GM12878 (cell line): ENCODE measurements around the gene EFNA2. TPM values are rescaled to one million over a fixed set of nuclear protein-coding genes. Genes with fewer than 3 reads are reported as not detected.

Experiments used
- BRCA1 ChIP-seq: IDR thresholded peaks from 2 replicates; pipeline ENCODE4 v1.6.1; 2011; ENCODE audit warnings: low read depth, low read length, improper control_type of control experiment
- CREB1 ChIP-seq: IDR thresholded peaks from 2 replicates; pipeline ENCODE4 v1.6.1; 2012; ENCODE audit warnings: low read depth, mild to moderate bottlenecking, inconsistent platforms
- ELK1 ChIP-seq: IDR thresholded peaks from 2 replicates; pipeline ENCODE4 v1.6.1; 2012; ENCODE audit warnings: low read depth, low read length, improper control_type of control experiment
- HCFC1 ChIP-seq: fragments of 150-350 bp; IDR thresholded peaks from 2 replicates; pipeline ENCODE4 v1.6.1; 2014; ENCODE audit warnings: low read length
- IKZF1 ChIP-seq: fragments of 450-650 bp; conservative IDR thresholded peaks from 2 replicates; pipeline ENCODE4 v1.6.1; 2017; ENCODE audit warnings: antibody characterized with exemption, mild to moderate bottlenecking
- IRF4 ChIP-seq: IDR thresholded peaks from 2 replicates; pipeline ENCODE4 v1.6.1; 2011; ENCODE audit warnings: low read depth, low read length
- MEF2B ChIP-seq: fragments of 450-650 bp; IDR thresholded peaks from 2 replicates; pipeline ENCODE4 v1.6.1; 2018; ENCODE audit warnings: mild to moderate bottlenecking, moderate library complexity; ENCODE audit not compliant: partially characterized antibody, poor library complexity, severe bottlenecking
- MXI1 ChIP-seq: fragments of 150-350 bp; IDR thresholded peaks from 2 replicates; pipeline ENCODE4 v1.6.1; 2011; ENCODE audit warnings: low read depth, mild to moderate bottlenecking, inconsistent platforms, low read length, improper control_type of control experiment
- NBN ChIP-seq: fragments of 450-650 bp; IDR thresholded peaks from 2 replicates; pipeline ENCODE4 v1.6.1; 2016
- PAX5 ChIP-seq: IDR thresholded peaks from 2 replicates; pipeline ENCODE4 v1.6.1; 2011; ENCODE audit warnings: low read depth, low read length, borderline replicate concordance
- POU2F2 ChIP-seq: IDR thresholded peaks from 3 replicates; pipeline ENCODE4 v1.6.1; 2011; ENCODE audit warnings: low read depth, mild to moderate bottlenecking, low read length, borderline replicate concordance
- SMC3 ChIP-seq: IDR thresholded peaks from 2 replicates; pipeline ENCODE4 v1.6.1; 2011; ENCODE audit warnings: low read length, improper control_type of control experiment, borderline replicate concordance
- STAT1 ChIP-seq: fragments of 450-650 bp; conservative IDR thresholded peaks from 2 replicates; pipeline ENCODE4 v1.6.1; 2014; ENCODE audit warnings: antibody characterized with exemption, mild to moderate bottlenecking
- STAT3 ChIP-seq: IDR thresholded peaks from 2 replicates; pipeline ENCODE4 v1.6.1; 2011; ENCODE audit warnings: low read depth, low read length, improper control_type of control experiment
- YY1 ChIP-seq: IDR thresholded peaks from 2 replicates; pipeline ENCODE4 v1.6.1; 2011; ENCODE audit warnings: low read depth, mild to moderate bottlenecking, low read length
- polyA plus RNA-seq, 11 experiments: library from polyadenylated mRNA; depleted of rRNA in 4 of 11; unstranded in 6 of 11; stranded (reverse) in 5 of 11; fragments of >200 nt; fragmentation: Nextera tagmentation in 4 of 11; fragmentation: Illumina TruSeq in 1 of 11; extraction: Ambion mirVana in 4 of 11; extraction: Trizol in 1 of 11; gene quantifications; 1 replicate in 1 of 11; 2 replicates in 10 of 11; pipeline versions ENCODE4 v1.2.1 to v1.2.3, GENCODE V29; 2011 to 2016; ENCODE audit warnings: inconsistent platforms in 2 of 11, missing spikeins in 2 of 11, low read depth in 1 of 11
- total RNA-seq, 4 experiments: library from RNA; depleted of rRNA in 3 of 4; stranded (reverse); fragments of >200 nt in 3 of 4; fragmentation: Illumina TruSeq in 1 of 4; extraction: Trizol in 1 of 4; gene quantifications; 2 replicates each; pipeline versions ENCODE4 v1.2.1 to v1.2.3, GENCODE V29; 2013 to 2021

The EFNA2 gene
- total and polyA plus RNA-seq, 10 of the 15 experiments (the other 5 are each of a cell fraction or from before 2014, with no cell fraction given) = not detected

GRCh38 chr19:1243768-1244692 is 41.6 kb upstream of the EFNA2 start (continued):
- TF ChIP-seq POU2F2 = no peak
- 0 out of 2 replicates have a peak, but pooled peaks have one; percentile 70 for TF ChIP-seq STAT1
- TF ChIP-seq IKZF1 = peak; percentile 35; the same call in 1 of the 2 replicates
- peak; percentile 75 for TF ChIP-seq YY1
- peak; percentile 41; the same call in 1 of the 2 replicates for TF ChIP-seq ELK1
- TF ChIP-seq IRF4 = no peak
- 0 out of 2 replicates have a peak, but pooled peaks have one; percentile 7 for TF ChIP-seq CREB1
- no peak for TF ChIP-seq BRCA1
- peak; percentile 76 for TF ChIP-seq MXI1
- TF ChIP-seq STAT3 = no peak
- TF ChIP-seq HCFC1 = no peak; the same call in 1 of the 2 replicates
- no peak for TF ChIP-seq PAX5
- peak; percentile 79 for TF ChIP-seq MEF2B
- peak; percentile 97 for TF ChIP-seq SMC3
- peak; percentile 52; the same call in 1 of the 2 replicates for TF ChIP-seq NBN
- TF ChIP-seq, all 136 proteins: peak for 25
